H9 (cell line): ENCODE measurements around the gene ARHGAP15. TPM values are rescaled to one million over a fixed set of nuclear protein-coding genes. Genes with fewer than 3 reads are reported as not detected.

Source experiments
- DNase-seq: peaks from one replicate; pipeline ENCODE4 v3.0.0-alpha.2; 2017
- H2AFZ ChIP-seq: one replicate; pipeline ENCODE4 v1.6.1; 2013; ENCODE audit warnings: mild to moderate bottlenecking, low read length, control low read depth, moderate library complexity
- H2AK5ac ChIP-seq: 2 replicates; pipeline ENCODE4 v1.6.1; 2013; ENCODE audit warnings: low read length, control low read depth, mixed read lengths; ENCODE audit not compliant: insufficient read length
- H2BK120ac ChIP-seq: one replicate; pipeline ENCODE4 v1.6.1; 2013; ENCODE audit warnings: low read depth, mild to moderate bottlenecking, low read length, control low read depth, inconsistent platforms; ENCODE audit not compliant: poor library complexity, severe bottlenecking
- H2BK12ac ChIP-seq: 2 replicates; pipeline ENCODE4 v1.6.1; 2013; ENCODE audit warnings: low read length, control low read depth, mixed read lengths, low read depth; ENCODE audit not compliant: insufficient read length
- H2BK15ac ChIP-seq: 2 replicates; pipeline ENCODE4 v1.6.1; 2013; ENCODE audit warnings: low read depth, low read length, control low read depth
- H2BK20ac ChIP-seq: one replicate; pipeline ENCODE4 v1.6.1; 2013; ENCODE audit warnings: low read depth, mild to moderate bottlenecking, low read length, control low read depth, inconsistent platforms; ENCODE audit not compliant: poor library complexity, severe bottlenecking
- H2BK5ac ChIP-seq: 2 replicates; pipeline ENCODE4 v1.6.1; 2013; ENCODE audit warnings: low read length, control low read depth, mixed read lengths; ENCODE audit not compliant: insufficient read length
- H3K14ac ChIP-seq: 2 replicates; pipeline ENCODE4 v1.6.1; 2013; ENCODE audit warnings: low read length, control low read depth; ENCODE audit not compliant: insufficient read depth
- H3K18ac ChIP-seq: 2 replicates; pipeline ENCODE4 v1.6.1; 2013; ENCODE audit warnings: low read depth, mild to moderate bottlenecking, mixed read lengths, low read length, control low read depth; ENCODE audit not compliant: insufficient read length
- H3K23ac ChIP-seq: 2 replicates; pipeline ENCODE4 v1.6.1; 2013; ENCODE audit warnings: low read length, control low read depth, mixed read lengths, low read depth; ENCODE audit not compliant: insufficient read length
- H3K23me2 ChIP-seq: 2 replicates; pipeline ENCODE4 v1.6.1; 2013; ENCODE audit warnings: low read depth, mild to moderate bottlenecking, mixed read lengths, low read length, control low read depth; ENCODE audit not compliant: insufficient read length, poor library complexity, severe bottlenecking
- H3K27ac ChIP-seq: 2 replicates; pipeline ENCODE4 v1.5.1; 2013; ENCODE audit warnings: low read length, control low read depth, mixed read lengths, low read depth; ENCODE audit not compliant: insufficient read length
- H3K27me3 ChIP-seq: 2 replicates; pipeline ENCODE4 v1.6.1; 2013; ENCODE audit warnings: low read length, control low read depth, inconsistent platforms; ENCODE audit not compliant: insufficient read depth
- H3K4ac ChIP-seq: 2 replicates; pipeline ENCODE4 v1.6.1; 2013; ENCODE audit warnings: low read depth, mild to moderate bottlenecking, control low read depth, inconsistent platforms, low read length, moderate library complexity
- H3K4me1 ChIP-seq: 2 replicates; pipeline ENCODE4 v1.6.1; 2013; ENCODE audit warnings: low read length, control low read depth, inconsistent platforms; ENCODE audit not compliant: insufficient read depth
- H3K4me2 ChIP-seq: 2 replicates; pipeline ENCODE4 v1.6.1; 2013; ENCODE audit warnings: low read length, control low read depth, mixed read lengths; ENCODE audit not compliant: insufficient read length, insufficient read depth
- H3K56ac ChIP-seq: 2 replicates; pipeline ENCODE4 v1.6.1; 2013; ENCODE audit warnings: low read depth, mild to moderate bottlenecking, mixed read lengths, low read length, control low read depth; ENCODE audit not compliant: insufficient read length
- H3K79me1 ChIP-seq: 2 replicates; pipeline ENCODE4 v1.6.1; 2013; ENCODE audit warnings: low read depth, mild to moderate bottlenecking, moderate library complexity, low read length, control low read depth, inconsistent platforms; ENCODE audit not compliant: insufficient read depth, poor library complexity, severe bottlenecking
- H3K79me2 ChIP-seq: 2 replicates; pipeline ENCODE4 v1.6.1; 2013; ENCODE audit warnings: low read length, control low read depth, inconsistent platforms; ENCODE audit not compliant: insufficient read depth
- H3K9ac ChIP-seq: 2 replicates; pipeline ENCODE4 v1.6.1; 2013; ENCODE audit warnings: low read length, control low read depth, mixed read lengths; ENCODE audit not compliant: insufficient read length; ENCODE audit errors: extremely low read depth
- H3K9me3 ChIP-seq: one replicate; pipeline ENCODE4 v1.6.1; 2013; ENCODE audit warnings: low read depth, low read length, inconsistent platforms; ENCODE audit not compliant: control insufficient read depth
- H3T11ph ChIP-seq: one replicate; pipeline ENCODE4 v1.6.1; 2013; ENCODE audit warnings: mild to moderate bottlenecking, low read length, control low read depth, inconsistent platforms
- H4K20me1 ChIP-seq: one replicate; pipeline ENCODE4 v1.6.1; 2013; ENCODE audit not compliant: control insufficient read depth, insufficient read length, insufficient read depth
- H4K5ac ChIP-seq: 2 replicates; pipeline ENCODE4 v1.6.1; 2013; ENCODE audit warnings: low read depth, mild to moderate bottlenecking, mixed read lengths, low read length, control low read depth; ENCODE audit not compliant: insufficient read length
- H4K8ac ChIP-seq: replicated peaks from 2 replicates; pipeline ENCODE4 v1.6.1; 2013; ENCODE audit warnings: low read length, control low read depth, mixed read lengths, low read depth; ENCODE audit not compliant: insufficient read length
- H4K91ac ChIP-seq: 2 replicates; pipeline ENCODE4 v1.6.1; 2013; ENCODE audit warnings: low read depth, mild to moderate bottlenecking, moderate library complexity, mixed read lengths, low read length, control low read depth; ENCODE audit not compliant: insufficient read length
- H3K27ac Mint-ChIP-seq, 3 experiments: 2 replicates in 2 of 3; 3 replicates in 1 of 3; pipeline ENCODE4 v1.8.0; 2020 to 2021; ENCODE audit warnings: mixed read lengths in 3 of 3, mild to moderate bottlenecking in 1 of 3, moderate library complexity in 1 of 3
- H3K27me3 Mint-ChIP-seq: 2 replicates; pipeline ENCODE4 v1.8.0; 2021; ENCODE audit warnings: low read depth, mild to moderate bottlenecking, moderate library complexity, mixed read lengths
- H3K36me3 Mint-ChIP-seq, 3 experiments: 2 replicates in 2 of 3; 3 replicates in 1 of 3; pipeline ENCODE4 v1.8.0; 2020 to 2021; ENCODE audit warnings: low read depth in 3 of 3, mixed read lengths in 3 of 3; ENCODE audit not compliant: insufficient read depth in 1 of 3
- H3K4me1 Mint-ChIP-seq, 2 experiments: 2 replicates each; pipeline ENCODE4 v1.8.0; 2020; ENCODE audit warnings: mixed read lengths in 2 of 2
- H3K4me3 Mint-ChIP-seq, 2 experiments: 2 replicates in 1 of 2; 3 replicates in 1 of 2; pipeline ENCODE4 v1.8.0; 2020 to 2021; ENCODE audit warnings: mild to moderate bottlenecking in 2 of 2, mixed read lengths in 2 of 2, moderate library complexity in 1 of 2
- H3K9me3 Mint-ChIP-seq, 2 experiments: 2 replicates in 1 of 2; 3 replicates in 1 of 2; pipeline ENCODE4 v1.8.0; 2020; ENCODE audit warnings: mild to moderate bottlenecking in 2 of 2, mixed read lengths in 2 of 2, moderate library complexity in 1 of 2
- WGBS: extraction: QIAGEN DNeasy Blood & Tissue Kit; methylation state at CpG from one replicate; pipeline ENCODE4 v1.1.7; 2013; ENCODE audit warnings: missing lambda C conversion rate, low lambda C conversion rate, mixed read lengths; ENCODE audit not compliant: insufficient read length; ENCODE audit errors: extremely low coverage; 5-methylcytosine and 5-hydroxymethylcytosine counted together
- total RNA-seq: library from RNA; stranded (reverse); gene quantifications from 2 replicates; pipeline ENCODE4 v1.2.1, GENCODE V29; 2021
- TF ChIP-seq, protein P1 (sequence below): fragments of 200-600 bp; sonication (generic); conservative IDR thresholded peaks from 3 replicates; pipeline ENCODE4 v1.8.0; 2021; ENCODE audit warnings: antibody characterized with exemption, mild to moderate bottlenecking

The ARHGAP15 gene
- total RNA-seq, 1 experiment from 2014 or later: not detected

GRCh38 chr2:143732871-143733270 is 603.7 kb downstream of the ARHGAP15 start:
- Histone ChIP-seq H2BK15ac (0 out of 2 replicates have a peak overlapping the region, but pooled peaks have one; percentile 37), H3K9ac (no peak overlapping the region), H3K4ac (no peak overlapping the region), H2BK120ac (no peak overlapping the region), H3K27me3 (no peaks in the 10 kb centered on the region), H3K79me1 (no peaks in the 10 kb centered on the region), H3K27ac (no peak overlapping the region), H3K56ac (no peak overlapping the region), H4K20me1 (no peaks in the 10 kb centered on the region), H3K79me2 (no peaks in the 10 kb centered on the region), H3K18ac (no peak overlapping the region), H2BK5ac (no peak overlapping the region), H3K9me3 (no peaks in the 10 kb centered on the region), H3T11ph (no peak overlapping the region), H2BK12ac (no peak overlapping the region), H2AFZ (no peak overlapping the region), H3K4me1 (no peaks in the 10 kb centered on the region), H4K5ac (no peak overlapping the region), H3K14ac (no peak overlapping the region), H2BK20ac (no peak overlapping the region), H4K91ac (no peak overlapping the region), H2AK5ac (no peak overlapping the region), H3K23ac (no peak overlapping the region), H3K23me2 (no peaks in the 10 kb centered on the region), H3K4me2 (no peak overlapping the region), H4K8ac (no peak overlapping the region)
- no peak for DNase-seq
- H3K27ac Mint-ChIP-seq: no peak overlapping the region
- H3K9me3 Mint-ChIP-seq: no peaks in the 10 kb centered on the region
- H3K36me3 Mint-ChIP-seq: no peaks in the 10 kb centered on the region
- H3K4me1 Mint-ChIP-seq: peaks cover 3 to 15% of the 10 kb centered on the region in 2 experiments
- no peaks in the 10 kb centered on the region for H3K27me3 Mint-ChIP-seq
- no CpG with 5 or more reads among the region's 2 CpGs for WGBS
- TF ChIP-seq, protein P1, sequence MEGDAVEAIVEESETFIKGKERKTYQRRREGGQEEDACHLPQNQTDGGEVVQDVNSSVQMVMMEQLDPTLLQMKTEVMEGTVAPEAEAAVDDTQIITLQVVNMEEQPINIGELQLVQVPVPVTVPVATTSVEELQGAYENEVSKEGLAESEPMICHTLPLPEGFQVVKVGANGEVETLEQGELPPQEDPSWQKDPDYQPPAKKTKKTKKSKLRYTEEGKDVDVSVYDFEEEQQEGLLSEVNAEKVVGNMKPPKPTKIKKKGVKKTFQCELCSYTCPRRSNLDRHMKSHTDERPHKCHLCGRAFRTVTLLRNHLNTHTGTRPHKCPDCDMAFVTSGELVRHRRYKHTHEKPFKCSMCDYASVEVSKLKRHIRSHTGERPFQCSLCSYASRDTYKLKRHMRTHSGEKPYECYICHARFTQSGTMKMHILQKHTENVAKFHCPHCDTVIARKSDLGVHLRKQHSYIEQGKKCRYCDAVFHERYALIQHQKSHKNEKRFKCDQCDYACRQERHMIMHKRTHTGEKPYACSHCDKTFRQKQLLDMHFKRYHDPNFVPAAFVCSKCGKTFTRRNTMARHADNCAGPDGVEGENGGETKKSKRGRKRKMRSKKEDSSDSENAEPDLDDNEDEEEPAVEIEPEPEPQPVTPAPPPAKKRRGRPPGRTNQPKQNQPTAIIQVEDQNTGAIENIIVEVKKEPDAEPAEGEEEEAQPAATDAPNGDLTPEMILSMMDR: no peak
- no peak overlapping the region for H3K4me3 Mint-ChIP-seq
